HG03103 (cell line): ENCODE data around the gene CLTA.
"Not testable (repeated sequence)": the region's sequence is repeated elsewhere in the genome, so short reads cannot be mapped to it uniquely, and the experiment has no call there.

Experiments used
- ATAC-seq: cut with Tn5 transposase; IDR thresholded peaks from one replicate; pipeline ENCODE4 v1.9.1; 2021; ENCODE audit warnings: low read depth; ENCODE audit not compliant: unreplicated experiment

CLTA gene

GRCh38 chr9:36156116-36156515 is 34.6 kb upstream of the CLTA start:
- no peak for ATAC-seq

GRCh38 chr9:36158122-36158521 is 32.6 kb upstream of the CLTA start:
- ATAC-seq = no peak

- no peak for ATAC-seq
Measured at GRCh38 chr9:36158917-36159316, 31.8 kb upstream of the CLTA start.

GRCh38 chr9:36159509-36159908 is 31.2 kb upstream of the CLTA start:
- not testable (repeated sequence) for ATAC-seq

GRCh38 chr9:36160126-36160525 is 30.6 kb upstream of the CLTA start:
- ATAC-seq = not testable (repeated sequence)

- no peak for ATAC-seq
Measured at GRCh38 chr9:36161187-36161586, 29.5 kb upstream of the CLTA start.

- no peak for ATAC-seq
Measured at GRCh38 chr9:36162211-36162738, 28.4 kb upstream of the CLTA start.

- no peak for ATAC-seq
Measured at GRCh38 chr9:36163049-36163785, 27.5 kb upstream of the CLTA start.

- no peak for ATAC-seq
Measured at GRCh38 chr9:36163786-36164170, 26.9 kb upstream of the CLTA start.

- no peak for ATAC-seq
Measured at GRCh38 chr9:36164372-36164771, 26.3 kb upstream of the CLTA start.

GRCh38 chr9:36164989-36165388 is 25.7 kb upstream of the CLTA start:
- ATAC-seq = no peak

GRCh38 chr9:36165826-36166167 is 24.9 kb upstream of the CLTA start:
- no peak for ATAC-seq

- peak; percentile 91 for ATAC-seq
Measured at GRCh38 chr9:36166168-36166927, 24.4 kb upstream of the CLTA start.

GRCh38 chr9:36169166-36169565 is 21.6 kb upstream of the CLTA start, which contains the start of gene CCIN:
Gene CCIN, plus strand, starts transcription at chr9:36169388. Its CDS starts 115 bp downstream, at chr9:36169503.
- no peak for ATAC-seq

GRCh38 chr9:36169708-36170107 is 21.0 kb upstream of the CLTA start:
- no peak for ATAC-seq

- ATAC-seq = no peak
Measured at GRCh38 chr9:36170531-36170930, 20.2 kb upstream of the CLTA start.

- ATAC-seq = no peak
Measured at GRCh38 chr9:36173861-36174260, 16.9 kb upstream of the CLTA start.

- ATAC-seq = no peak
Measured at GRCh38 chr9:36174271-36174670, 16.4 kb upstream of the CLTA start.

GRCh38 chr9:36174731-36175130 is 16.0 kb upstream of the CLTA start:
- ATAC-seq = no peak

GRCh38 chr9:36175209-36175608 is 15.5 kb upstream of the CLTA start:
- not testable (repeated sequence) for ATAC-seq

GRCh38 chr9:36176496-36176895 is 14.2 kb upstream of the CLTA start:
- not testable (repeated sequence) for ATAC-seq

- ATAC-seq = no peak
Measured at GRCh38 chr9:36177571-36177970, 13.2 kb upstream of the CLTA start.
